WTC11 (cell line): ENCODE results near the gene SERTAD4.

Experiments
- CTCF ChIP-seq: fragments of 200-600 bp; IDR thresholded peaks from 2 replicates; pipeline ENCODE4 v1.8.0; 2022; ENCODE audit warnings: antibody characterized with exemption
- GRHL2 ChIP-seq: fragments of 250-450 bp; sonication (Bioruptor Pico); IDR thresholded peaks from 2 replicates; pipeline ENCODE4 v1.8.0; 2022; ENCODE audit warnings: mild to moderate bottlenecking, moderate library complexity; ENCODE audit not compliant: insufficient replicate concordance, severe bottlenecking
- JAZF1 ChIP-seq: fragments of 250-450 bp; sonication (Bioruptor Pico); IDR thresholded peaks from 2 replicates; pipeline ENCODE4 v1.9.0; 2021; ENCODE audit warnings: moderate library complexity, mild to moderate bottlenecking, inconsistent platforms
- NFYB ChIP-seq: sonication (generic); formaldehyde crosslinking; conservative IDR thresholded peaks from 2 replicates; pipeline ENCODE4 v1.8.0; 2022; ENCODE audit warnings: low read depth, missing genetic modification reagents
- TCF7 ChIP-seq: sonication (generic); formaldehyde crosslinking; IDR thresholded peaks from 2 replicates; pipeline ENCODE4 v1.8.0; 2022; ENCODE audit warnings: mild to moderate bottlenecking, low read depth, missing genetic modification reagents, moderate library complexity
- ZNF121 ChIP-seq: sonication (generic); formaldehyde crosslinking; IDR thresholded peaks from 2 replicates; pipeline ENCODE4 v1.8.0; 2023; ENCODE audit warnings: missing genetic modification reagents
- ZNF219 ChIP-seq: sonication (generic); formaldehyde crosslinking; IDR thresholded peaks from 2 replicates; pipeline ENCODE4 v1.8.0; 2023; ENCODE audit warnings: missing genetic modification reagents, mild to moderate bottlenecking, borderline replicate concordance
- ZNF512 ChIP-seq: sonication (generic); formaldehyde crosslinking; IDR thresholded peaks from 2 replicates; pipeline ENCODE4 v1.8.1; 2022; ENCODE audit warnings: missing genetic modification reagents, borderline replicate concordance
- TF ChIP-seq, protein P1 (sequence below): sonication (generic); formaldehyde crosslinking; IDR thresholded peaks from 2 replicates; pipeline ENCODE4 v1.8.0; 2022; ENCODE audit warnings: mild to moderate bottlenecking, missing genetic modification reagents
- TF ChIP-seq, protein P2 (sequence below): fragments of 250-450 bp; sonication (Bioruptor Pico); IDR thresholded peaks from 2 replicates; pipeline ENCODE4 v1.9.0; 2021; ENCODE audit warnings: mild to moderate bottlenecking

- TF ChIP-seq ZNF121 (CRISPR knock-in tag), result no peak
- no peak for TF ChIP-seq CTCF
- TF ChIP-seq, protein P1, sequence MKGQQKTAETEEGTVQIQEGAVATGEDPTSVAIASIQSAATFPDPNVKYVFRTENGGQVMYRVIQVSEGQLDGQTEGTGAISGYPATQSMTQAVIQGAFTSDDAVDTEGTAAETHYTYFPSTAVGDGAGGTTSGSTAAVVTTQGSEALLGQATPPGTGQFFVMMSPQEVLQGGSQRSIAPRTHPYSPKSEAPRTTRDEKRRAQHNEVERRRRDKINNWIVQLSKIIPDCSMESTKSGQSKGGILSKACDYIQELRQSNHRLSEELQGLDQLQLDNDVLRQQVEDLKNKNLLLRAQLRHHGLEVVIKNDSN (CRISPR knock-in tag), result no peak
- TF ChIP-seq ZNF219 (CRISPR knock-in tag), result no peak
- TF ChIP-seq, protein P2, sequence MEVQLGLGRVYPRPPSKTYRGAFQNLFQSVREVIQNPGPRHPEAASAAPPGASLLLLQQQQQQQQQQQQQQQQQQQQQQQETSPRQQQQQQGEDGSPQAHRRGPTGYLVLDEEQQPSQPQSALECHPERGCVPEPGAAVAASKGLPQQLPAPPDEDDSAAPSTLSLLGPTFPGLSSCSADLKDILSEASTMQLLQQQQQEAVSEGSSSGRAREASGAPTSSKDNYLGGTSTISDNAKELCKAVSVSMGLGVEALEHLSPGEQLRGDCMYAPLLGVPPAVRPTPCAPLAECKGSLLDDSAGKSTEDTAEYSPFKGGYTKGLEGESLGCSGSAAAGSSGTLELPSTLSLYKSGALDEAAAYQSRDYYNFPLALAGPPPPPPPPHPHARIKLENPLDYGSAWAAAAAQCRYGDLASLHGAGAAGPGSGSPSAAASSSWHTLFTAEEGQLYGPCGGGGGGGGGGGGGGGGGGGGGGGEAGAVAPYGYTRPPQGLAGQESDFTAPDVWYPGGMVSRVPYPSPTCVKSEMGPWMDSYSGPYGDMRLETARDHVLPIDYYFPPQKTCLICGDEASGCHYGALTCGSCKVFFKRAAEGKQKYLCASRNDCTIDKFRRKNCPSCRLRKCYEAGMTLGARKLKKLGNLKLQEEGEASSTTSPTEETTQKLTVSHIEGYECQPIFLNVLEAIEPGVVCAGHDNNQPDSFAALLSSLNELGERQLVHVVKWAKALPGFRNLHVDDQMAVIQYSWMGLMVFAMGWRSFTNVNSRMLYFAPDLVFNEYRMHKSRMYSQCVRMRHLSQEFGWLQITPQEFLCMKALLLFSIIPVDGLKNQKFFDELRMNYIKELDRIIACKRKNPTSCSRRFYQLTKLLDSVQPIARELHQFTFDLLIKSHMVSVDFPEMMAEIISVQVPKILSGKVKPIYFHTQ (CRISPR knock-in tag), result no peak
- TF ChIP-seq ZNF512 (CRISPR knock-in tag), result no peak
- no peak for TF ChIP-seq JAZF1 (CRISPR knock-in tag)
- no peak for TF ChIP-seq NFYB (CRISPR knock-in tag)
- no peak for TF ChIP-seq GRHL2 (CRISPR knock-in tag)
- no peak for TF ChIP-seq TCF7
These were observed at the start of gene SERTAD4 for GRCh38 chr1:210232511-210233215.
